ENCODE measurements around the gene EIF2D. TPM values are rescaled to one million over a fixed set of nuclear protein-coding genes. Genes with fewer than 3 reads are reported as not detected.

The EIF2D gene
- total and polyA plus RNA-seq, 2 of the 8 experiments (the other 6 are each of a cell fraction or from before 2014, with no cell fraction given) = 36.1 to 37.1 TPM

GRCh38 chr1:206556047-206556749 is 56.1 kb downstream of the EIF2D start:
- no peaks in the 10 kb centered on the region for H3K9me3 ChIP-seq (ENCODE audit: insufficient read depth in 2 of 2, low read depth in 1 of 2, low read length in 1 of 2)
- H2AK5ac ChIP-seq (ENCODE audit: low read depth, low read length) = no peak overlapping the region
- POLR2A ChIA-PET (ENCODE audit: partially characterized antibody) = interaction anchor here (1.0 to 1.6 kb wide), 2 partner anchors 9 to 49 kb away, joined by 3 read pairs; partner anchors contain the start of gene RASSF5
- no peak overlapping the region for H2BK15ac ChIP-seq (ENCODE audit: low read length)
- no peak overlapping the region for H3K18ac ChIP-seq (ENCODE audit: extremely low read depth, low read length)
- H3K23me2 ChIP-seq (ENCODE audit: low read depth, low read length) = peaks cover 5% of the 10 kb centered on the region
- H2BK120ac ChIP-seq (replicated peaks; ENCODE audit: low read depth, low read length) = no peak overlapping the region
- peaks cover 5 to 29% (median 19%) of the 10 kb centered on the region in 4 experiments for H3K27me3 ChIP-seq (replicated peaks in 1 of 4; ENCODE audit: control insufficient read depth in 3 of 4, extremely low read depth in 1 of 4, insufficient read depth in 3 of 4, low read length in 3 of 4)
- DNase-seq (ENCODE audit: low read depth in 1 of 2, low spot score in 2 of 2) = no peak
- no peak overlapping the region for H3K9ac ChIP-seq (replicated peaks in 1 of 4; ENCODE audit: extremely low read depth in 1 of 4, low read depth in 3 of 4, low read length in 3 of 4)
- H2AFZ ChIP-seq (ENCODE audit: low read length) = no peak overlapping the region
- H3K27ac ChIP-seq (ENCODE audit: low read depth, low read length) = no peak overlapping the region
- peaks cover 4 to 7% (median 5%) of the 10 kb centered on the region in 4 experiments; a peak in 6 of 7 replicates for H3K4me1 ChIP-seq (replicated peaks in 1 of 4; ENCODE audit: control insufficient read depth in 3 of 4, insufficient read depth in 4 of 4, low read length in 3 of 4)
- no peak overlapping the region for H3K23ac ChIP-seq (ENCODE audit: insufficient read length)
- no peak overlapping the region for H3K4ac ChIP-seq (replicated peaks; ENCODE audit: insufficient read length, low read depth, low read length)
- CTCF ChIA-PET (ENCODE audit: partially characterized antibody) = interaction anchor here (0.7 to 7.8 kb wide), 13 partner anchors 10 to 78 kb away, joined by 3 to 95 read pairs (median 6); no protein-coding TSS in a partner anchor
- WGBS, 2 experiments (ENCODE audit: extremely low coverage in 1 of 2, insufficient coverage in 1 of 2, insufficient read length in 1 of 2, insufficient replicate concordance in 2 of 2, low coverage in 1 of 2, low lambda C conversion rate in 2 of 2, missing lambda C conversion rate in 1 of 2) = 80% methylated on average over 7 of the region's 7 CpGs; no CpG with 5 or more reads in 1 of the 2 experiments
- no peak for FAIRE-seq
- no peaks in the 10 kb centered on the region for H4K20me1 ChIP-seq (replicated peaks in 1 of 2; ENCODE audit: control insufficient read depth in 1 of 2, insufficient read depth in 2 of 2, low read length in 2 of 2)
- no peaks in the 10 kb centered on the region for H3K79me1 ChIP-seq (ENCODE audit: low read depth, low read length)
- no peak overlapping the region; the same call in 1 of the 2 replicates for H4K8ac ChIP-seq (ENCODE audit: extremely low read depth, insufficient read depth, low read length)
- H3K14ac ChIP-seq (ENCODE audit: insufficient read length) = no peak overlapping the region
- H4K5ac ChIP-seq (ENCODE audit: insufficient read length, low read depth, low read length) = no peak overlapping the region
- no peak overlapping the region for H2BK5ac ChIP-seq (ENCODE audit: low read depth, low read length)
- peak overlapping the region; percentile 34; the same call in 1 of the 2 replicates for H2BK20ac ChIP-seq (ENCODE audit: low read length)
- H3K79me2 ChIP-seq (ENCODE audit: control insufficient read depth in 1 of 2, insufficient read depth in 2 of 2, low read length in 2 of 2) = no peaks in the 10 kb centered on the region
- no peaks in the 10 kb centered on the region for H3K36me3 ChIP-seq (ENCODE audit: control insufficient read depth in 2 of 4, insufficient read depth in 4 of 4, low read length in 3 of 4)
- H2BK12ac ChIP-seq (ENCODE audit: low read depth, low read length) = no peak overlapping the region; the same call in 1 of the 2 replicates
- H4K91ac ChIP-seq (replicated peaks; ENCODE audit: insufficient read length, low read length) = no peak overlapping the region
- no peak overlapping the region for H3K56ac ChIP-seq (replicated peaks; ENCODE audit: insufficient read length, low read depth, low read length)
- peak overlapping the region; percentile 64 to 78; a peak in 3 of 4 replicates for H3K4me2 ChIP-seq (ENCODE audit: insufficient read depth in 1 of 2, low read depth in 2 of 2, low read length in 2 of 2)
- H3K4me3 ChIP-seq (ENCODE audit: extremely low read depth in 1 of 4, insufficient read depth in 2 of 4, low read depth in 3 of 4, low read length in 4 of 4) = peak overlapping the region in 1 of 4 experiments; percentile 65; a peak in 3 of 8 replicates
- TF ChIP-seq BACH1 (IDR thresholded peaks at IDR 0.05; ENCODE audit: low read length) (no peak), POLR2AphosphoS5 (IDR thresholded peaks at IDR 0.05; ENCODE audit: low read depth, low read length) (no peak), TEAD4 (IDR thresholded peaks at IDR 0.05; ENCODE audit: low read depth, low read length) (no peak), YY1 (IDR thresholded peaks at IDR 0.05; ENCODE audit: low read depth, low read length) (no peak), RFX5 (IDR thresholded peaks at IDR 0.05; ENCODE audit: borderline replicate concordance, low read depth, low read length) (no peak), HDAC6 (IDR thresholded peaks at IDR 0.05; ENCODE audit: low read depth, low read length) (no peak), KDM5A (IDR thresholded peaks at IDR 0.05; ENCODE audit: low read length) (no peak), SP4 (IDR thresholded peaks at IDR 0.05; ENCODE audit: low read length) (no peak), TAF1 (IDR thresholded peaks at IDR 0.05; ENCODE audit: low read depth, low read length) (no peak), PHF8 (conservative IDR thresholded peaks at IDR 0.05; ENCODE audit: low read depth, low read length) (no peak), EP300 (IDR thresholded peaks at IDR 0.05; ENCODE audit: borderline replicate concordance in 1 of 2, low read depth in 2 of 2, low read length in 2 of 2) (no peak), KDM4A (IDR thresholded peaks at IDR 0.05; ENCODE audit: low read depth, low read length, severe bottlenecking) (no peak), CHD1 (IDR thresholded peaks at IDR 0.05; ENCODE audit: low read depth, low read length) (no peak)

All from H1 (cell line).